Prostate gland (tissue), 2 donors: ENCODE measurements around the gene PLA2G3.

Source experiments
- POLR2A ChIP-seq: fragments of 450-650 bp; IDR thresholded peaks from one replicate; pipeline ENCODE4 v1.6.1; 2016; ENCODE audit warnings: antibody characterized with exemption, mild to moderate bottlenecking
- POLR2AphosphoS5 ChIP-seq: sonication (generic); formaldehyde crosslinking; IDR thresholded peaks from one replicate; pipeline ENCODE4 v1.6.1; 2017; ENCODE audit warnings: antibody characterized with exemption
- TF ChIP-seq, protein P1 (sequence below), 4 experiments: fragments of 200-600 bp in 2 of 4; fragments of 450-650 bp in 2 of 4; sonication (generic) in 2 of 4; IDR thresholded peaks; 1 replicate in 3 of 4; 2 replicates in 1 of 4; pipeline ENCODE4 v1.5.1; 2016 to 2019; ENCODE audit warnings: antibody characterized with exemption in 4 of 4, mild to moderate bottlenecking in 2 of 4, moderate library complexity in 2 of 4

GRCh38 chr22:31122196-31122531 is 18.1 kb downstream of the PLA2G3 start:
- TF ChIP-seq, protein P1, sequence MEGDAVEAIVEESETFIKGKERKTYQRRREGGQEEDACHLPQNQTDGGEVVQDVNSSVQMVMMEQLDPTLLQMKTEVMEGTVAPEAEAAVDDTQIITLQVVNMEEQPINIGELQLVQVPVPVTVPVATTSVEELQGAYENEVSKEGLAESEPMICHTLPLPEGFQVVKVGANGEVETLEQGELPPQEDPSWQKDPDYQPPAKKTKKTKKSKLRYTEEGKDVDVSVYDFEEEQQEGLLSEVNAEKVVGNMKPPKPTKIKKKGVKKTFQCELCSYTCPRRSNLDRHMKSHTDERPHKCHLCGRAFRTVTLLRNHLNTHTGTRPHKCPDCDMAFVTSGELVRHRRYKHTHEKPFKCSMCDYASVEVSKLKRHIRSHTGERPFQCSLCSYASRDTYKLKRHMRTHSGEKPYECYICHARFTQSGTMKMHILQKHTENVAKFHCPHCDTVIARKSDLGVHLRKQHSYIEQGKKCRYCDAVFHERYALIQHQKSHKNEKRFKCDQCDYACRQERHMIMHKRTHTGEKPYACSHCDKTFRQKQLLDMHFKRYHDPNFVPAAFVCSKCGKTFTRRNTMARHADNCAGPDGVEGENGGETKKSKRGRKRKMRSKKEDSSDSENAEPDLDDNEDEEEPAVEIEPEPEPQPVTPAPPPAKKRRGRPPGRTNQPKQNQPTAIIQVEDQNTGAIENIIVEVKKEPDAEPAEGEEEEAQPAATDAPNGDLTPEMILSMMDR (IDR thresholded peaks at IDR 0.05) = no peak
- TF ChIP-seq POLR2A (no peak), POLR2AphosphoS5 (no peak)
